Fibroblast of skin of right biceps (primary cell): ENCODE data around the gene CA10.
A peak's percentile ranks its signal among the peaks of the same experiment; 100 is the strongest.

ENCODE experiments used
- DNase-seq: peaks from one replicate; pipeline ENCODE4 v3.0.0-alpha.2; 2013

Gene CA10

DNA sequence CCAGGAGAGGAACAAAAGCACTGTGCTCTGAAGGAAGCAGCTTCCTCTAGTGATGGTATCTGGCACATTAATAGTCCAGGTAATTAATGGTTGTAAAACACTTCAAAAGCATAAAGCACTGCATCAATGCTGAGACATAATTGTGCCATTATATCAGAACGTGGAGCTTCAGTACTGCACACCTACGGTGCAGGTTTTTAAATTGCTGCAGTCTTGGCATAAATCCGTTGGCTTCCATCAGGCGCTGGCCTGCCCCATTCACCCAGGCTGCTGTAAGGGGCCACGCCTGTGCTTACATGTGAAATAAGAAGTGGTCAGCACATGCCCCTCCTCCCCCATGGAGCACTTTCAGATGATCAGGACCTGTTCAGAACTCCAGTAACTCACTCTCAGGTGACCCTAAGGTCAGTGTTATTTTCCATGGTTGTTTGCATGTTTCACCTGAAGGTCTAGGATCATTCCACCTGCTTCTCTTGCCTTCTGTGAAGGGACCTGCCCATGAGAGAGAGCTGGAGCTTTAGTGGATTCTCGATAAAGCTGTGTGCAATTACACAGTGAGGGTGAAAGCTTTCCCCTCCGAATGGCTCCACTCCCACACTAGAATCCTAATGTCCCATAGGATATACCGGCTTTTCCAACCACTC is 345.3 kb downstream of the CA10 start:
- DNase-seq = no peak

DNA sequence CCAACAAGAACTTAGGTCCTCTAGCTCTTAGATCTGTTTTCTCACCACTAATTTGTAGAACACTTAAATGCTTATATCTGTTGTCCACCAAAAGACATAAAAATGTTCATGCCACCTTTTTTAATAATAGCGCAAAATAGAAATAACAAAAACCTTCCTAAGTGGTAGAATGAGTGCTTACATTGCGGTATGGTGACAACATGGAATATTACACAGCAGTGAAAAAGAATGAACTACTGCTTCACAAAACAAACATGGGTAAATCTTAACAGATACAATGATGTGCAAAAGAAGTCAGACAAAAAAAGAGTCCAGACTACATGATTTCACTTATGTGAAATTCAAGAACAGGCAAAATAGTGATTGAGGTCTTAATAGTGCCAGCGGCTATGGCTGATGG is 351.1 kb downstream of the CA10 start:
- DNase-seq = no peak

DNA sequence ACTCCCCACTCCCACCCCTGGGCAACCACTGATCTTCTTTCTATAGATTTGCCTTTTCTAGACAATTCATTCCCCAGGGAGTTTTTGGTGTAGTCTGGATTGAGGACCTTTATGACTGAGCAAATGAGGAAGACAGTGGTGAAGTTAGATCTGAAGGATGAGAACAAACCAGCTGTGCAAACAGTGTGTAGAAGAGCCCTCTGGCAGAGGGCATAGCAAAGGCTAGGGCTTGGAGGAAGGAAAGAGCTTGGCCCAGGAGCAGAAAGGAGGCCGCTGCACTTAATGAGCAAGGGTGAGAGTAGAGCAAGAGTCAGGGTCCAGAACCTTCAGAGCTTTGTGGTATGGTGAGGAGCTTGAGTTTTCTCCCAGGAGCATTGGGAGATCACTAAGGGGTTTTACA is 352.7 kb downstream of the CA10 start:
- DNase-seq = no peak

DNA sequence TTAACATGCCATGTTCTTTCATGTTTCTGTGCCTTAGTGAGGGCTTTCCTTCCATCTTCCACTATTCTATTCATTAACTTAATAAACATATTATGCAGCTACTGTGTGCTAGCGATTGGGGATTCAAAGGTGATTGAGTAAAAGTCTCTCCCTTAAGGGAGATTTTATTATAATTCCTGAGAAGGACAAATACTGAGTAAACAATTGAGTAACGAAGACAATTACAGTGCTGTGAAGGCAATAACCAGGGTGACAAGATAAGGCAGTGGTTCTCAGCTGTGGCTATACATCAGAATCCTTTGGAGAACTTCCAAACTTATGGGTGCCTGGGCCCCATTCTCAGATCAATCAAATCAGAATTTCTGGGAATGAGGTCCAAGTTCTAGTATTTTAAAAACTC is 353.3 kb downstream of the CA10 start:
- DNase-seq = no peak

DNA sequence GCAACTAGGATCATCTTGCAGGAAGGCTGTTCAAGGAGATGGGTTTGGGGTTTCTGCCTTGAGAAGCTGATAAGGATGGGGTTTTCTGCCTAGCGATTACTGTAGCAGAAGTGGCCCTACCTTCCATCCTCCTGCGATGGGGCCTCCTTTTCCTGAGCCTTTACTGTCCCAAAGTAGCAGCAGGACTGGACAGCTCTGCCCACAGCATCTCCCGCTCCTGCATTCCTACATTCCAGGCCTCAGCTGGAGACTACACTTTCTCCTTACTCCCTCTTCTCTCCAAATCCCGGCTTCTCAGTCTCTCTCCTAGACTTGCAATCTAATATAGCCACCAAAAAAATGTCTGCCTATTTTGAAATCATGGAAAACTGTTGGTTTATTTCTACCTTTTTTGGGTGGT is 355.4 kb downstream of the CA10 start:
- no peak for DNase-seq

DNA sequence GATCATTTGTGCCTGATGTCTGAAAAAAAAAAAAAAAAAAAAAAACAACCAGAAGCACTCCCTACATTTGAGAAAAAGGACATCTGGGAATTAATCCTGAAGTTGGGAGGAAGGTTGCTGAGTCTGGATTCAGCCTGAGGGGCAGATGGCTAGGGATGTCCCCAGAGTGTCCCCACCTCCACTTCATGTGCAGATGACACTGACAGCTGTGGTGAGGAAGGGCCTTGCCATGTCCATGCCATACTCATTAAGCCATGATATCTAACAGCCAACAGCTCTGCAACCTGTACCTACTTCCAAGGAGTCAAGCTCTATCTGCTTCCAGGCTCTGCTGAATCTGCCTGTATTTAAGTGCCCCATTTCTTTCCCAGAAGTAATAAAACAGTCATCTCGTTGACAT is 356.0 kb downstream of the CA10 start:
- no peak for DNase-seq

DNA sequence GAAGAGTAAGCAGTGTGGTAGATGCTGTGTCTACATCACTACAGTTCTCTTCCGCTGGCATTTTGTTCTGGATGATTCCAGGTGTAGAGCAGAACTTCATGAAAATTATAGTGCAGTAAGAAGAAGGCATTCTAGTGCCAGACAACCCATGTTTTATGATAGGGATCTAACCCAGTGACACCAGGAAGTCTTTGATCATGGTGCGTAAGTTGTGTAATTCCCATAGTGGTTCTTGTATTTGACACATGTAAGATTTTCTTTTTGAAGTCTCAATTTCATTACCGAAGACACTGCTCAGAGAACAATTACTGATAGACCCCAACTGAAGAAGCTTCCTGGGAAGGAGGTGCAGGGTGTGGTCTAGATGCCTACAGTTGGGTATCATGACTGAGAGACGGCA is 356.9 kb downstream of the CA10 start:
- DNase-seq = no peak

DNA sequence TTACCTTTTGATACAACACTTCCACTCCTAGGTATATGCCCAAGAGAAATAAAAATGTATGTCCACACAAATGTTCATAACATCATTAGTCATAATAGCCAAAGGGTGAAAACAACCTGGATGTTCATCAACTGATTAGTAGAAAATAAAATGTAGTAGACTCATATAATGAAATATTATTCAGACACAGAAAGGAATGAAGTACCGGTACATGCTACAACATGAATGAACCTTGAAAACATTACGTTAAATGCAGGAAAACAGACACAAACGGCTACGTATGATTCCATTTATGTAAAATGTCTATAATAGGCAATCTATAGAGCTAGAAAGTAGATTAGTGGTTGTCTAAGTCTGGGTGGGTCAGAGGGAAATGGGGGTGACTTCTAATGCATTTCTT is 358.5 kb downstream of the CA10 start:
- DNase-seq = no peak

DNA sequence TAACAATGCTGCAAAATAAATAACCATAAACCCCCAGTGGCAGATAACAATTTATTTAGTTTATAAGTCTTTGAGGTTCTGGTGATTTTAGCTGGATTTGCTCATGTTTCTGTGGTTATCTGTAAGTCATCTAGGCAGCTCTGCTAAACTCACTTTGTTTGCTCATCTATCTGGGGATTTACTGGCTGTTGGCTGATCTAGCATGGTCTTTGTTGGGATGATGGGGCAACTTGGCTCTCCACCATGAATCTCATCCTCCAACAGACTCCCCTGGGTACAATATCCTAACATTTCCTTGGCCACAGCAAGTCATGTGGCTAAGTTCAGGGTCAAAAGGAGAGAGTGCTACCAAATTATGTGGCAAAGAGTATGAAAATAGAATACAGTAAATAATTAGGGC is 359.3 kb downstream of the CA10 start:
- DNase-seq = no peak

DNA sequence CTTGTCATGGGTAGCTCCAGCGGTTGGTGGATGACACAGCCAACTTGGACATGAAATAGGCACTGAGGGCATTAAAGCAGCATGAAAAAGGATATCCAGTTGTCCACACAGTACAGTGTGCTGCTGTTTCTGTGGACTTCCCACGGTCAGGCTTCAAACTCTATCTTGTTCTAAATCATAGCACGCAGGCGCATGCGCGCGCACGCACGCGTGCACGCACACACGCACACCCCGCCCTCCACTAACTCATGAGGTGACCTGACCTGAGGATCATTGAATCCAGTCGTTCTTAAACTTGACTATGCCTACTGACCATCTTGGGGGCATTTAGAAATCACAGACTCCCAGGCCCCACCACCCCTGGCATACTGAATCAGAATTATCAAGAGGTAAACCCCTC is 361.4 kb downstream of the CA10 start:
- no peak for DNase-seq

DNA sequence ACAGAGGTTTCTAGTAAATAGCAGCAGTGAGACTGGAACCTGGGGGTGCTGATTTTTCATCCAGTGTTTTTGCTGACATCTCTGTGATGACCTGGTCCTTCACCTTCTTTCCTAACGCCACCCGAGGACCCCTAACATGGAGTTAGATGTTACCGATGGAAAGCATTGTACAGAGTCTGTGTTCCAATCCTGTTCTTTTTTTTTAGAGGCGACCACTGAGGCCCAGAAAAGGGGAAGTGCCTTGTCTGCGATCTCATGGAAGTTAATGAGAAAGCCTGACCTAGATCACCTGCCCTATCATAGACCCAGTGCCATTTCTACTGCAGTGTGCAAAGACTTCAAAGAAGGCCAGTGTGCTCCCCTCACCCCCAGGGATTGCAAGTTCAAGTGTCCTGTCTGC is 362.5 kb downstream of the CA10 start:
- DNase-seq = no peak

DNA sequence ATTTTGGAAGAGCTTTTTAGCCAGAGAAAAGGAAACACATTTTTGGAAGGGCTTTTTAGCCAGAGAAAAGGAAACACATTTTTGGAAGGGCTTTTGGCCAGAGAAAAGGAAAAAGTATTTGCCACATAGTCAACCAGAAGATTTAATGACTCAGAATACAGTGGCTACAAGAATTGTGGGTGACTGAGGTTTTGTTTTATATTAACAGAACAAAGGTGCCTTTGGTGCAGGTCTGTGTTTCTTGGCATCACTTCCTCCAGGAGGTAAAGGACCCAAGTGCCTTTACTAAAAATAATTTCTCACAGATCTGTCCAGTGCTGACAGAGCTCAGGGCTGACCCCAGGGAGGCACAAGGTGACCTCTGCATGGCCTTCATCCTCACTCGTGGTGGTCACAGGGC is 363.1 kb downstream of the CA10 start:
- DNase-seq = no peak

DNA sequence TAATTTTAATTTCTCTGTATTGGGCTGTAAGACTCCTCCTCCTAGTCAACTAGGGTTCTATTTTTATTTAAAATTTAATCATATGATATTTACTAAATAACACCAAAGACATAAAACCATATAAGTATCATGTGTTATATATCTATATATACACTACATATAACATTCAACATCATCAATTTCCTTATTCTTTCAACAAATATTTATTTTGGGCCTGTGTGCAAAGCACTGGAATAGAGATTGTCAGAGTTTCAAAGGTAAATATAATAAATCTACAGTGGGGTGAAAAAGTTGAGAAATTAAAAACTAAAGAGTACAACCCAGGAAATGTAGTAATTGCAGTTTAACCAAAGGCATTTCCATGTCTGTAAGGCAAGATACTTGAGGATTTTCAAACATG is 364.0 kb downstream of the CA10 start:
- DNase-seq = no peak

DNA sequence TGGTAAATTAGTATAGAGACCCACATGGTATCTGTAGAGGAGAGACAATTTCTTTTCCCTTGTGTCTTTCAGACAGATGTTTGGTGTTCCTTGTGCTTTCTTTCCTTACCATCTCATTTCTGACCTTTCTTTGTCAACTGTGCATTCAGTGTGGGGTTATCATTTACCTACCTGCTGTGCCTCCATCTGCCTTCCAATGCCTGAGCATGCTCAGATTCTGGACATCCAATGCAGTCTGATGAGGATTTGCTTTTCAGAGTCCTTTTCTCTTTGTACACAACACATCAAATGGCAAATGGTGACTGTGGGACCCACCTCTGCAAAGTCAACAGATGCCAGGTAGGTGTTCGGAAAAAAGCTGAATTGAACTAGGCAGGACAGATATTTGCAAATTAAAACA is 364.8 kb downstream of the CA10 start:
- DNase-seq = no peak

DNA sequence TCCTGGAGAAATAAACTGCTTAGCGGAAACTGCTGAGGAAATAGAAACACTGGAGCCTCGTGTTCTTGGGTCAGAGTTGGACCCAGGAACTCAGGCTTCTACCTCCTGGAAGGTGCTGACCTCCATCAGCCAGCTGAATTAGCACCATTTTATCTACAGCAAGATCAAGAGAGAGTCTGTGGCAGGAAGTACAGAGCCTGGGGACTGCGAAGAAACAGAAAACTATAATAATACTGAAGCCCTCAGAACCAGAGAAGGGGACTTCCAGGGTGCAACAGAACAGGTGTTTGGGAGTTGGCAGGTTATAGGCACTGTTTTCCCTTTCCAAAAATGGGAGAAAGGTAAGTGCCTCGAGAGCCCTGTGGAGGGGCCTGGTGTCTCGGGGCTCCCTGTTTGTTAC is 379.7 kb downstream of the CA10 start:
- DNase-seq = no peak

DNA sequence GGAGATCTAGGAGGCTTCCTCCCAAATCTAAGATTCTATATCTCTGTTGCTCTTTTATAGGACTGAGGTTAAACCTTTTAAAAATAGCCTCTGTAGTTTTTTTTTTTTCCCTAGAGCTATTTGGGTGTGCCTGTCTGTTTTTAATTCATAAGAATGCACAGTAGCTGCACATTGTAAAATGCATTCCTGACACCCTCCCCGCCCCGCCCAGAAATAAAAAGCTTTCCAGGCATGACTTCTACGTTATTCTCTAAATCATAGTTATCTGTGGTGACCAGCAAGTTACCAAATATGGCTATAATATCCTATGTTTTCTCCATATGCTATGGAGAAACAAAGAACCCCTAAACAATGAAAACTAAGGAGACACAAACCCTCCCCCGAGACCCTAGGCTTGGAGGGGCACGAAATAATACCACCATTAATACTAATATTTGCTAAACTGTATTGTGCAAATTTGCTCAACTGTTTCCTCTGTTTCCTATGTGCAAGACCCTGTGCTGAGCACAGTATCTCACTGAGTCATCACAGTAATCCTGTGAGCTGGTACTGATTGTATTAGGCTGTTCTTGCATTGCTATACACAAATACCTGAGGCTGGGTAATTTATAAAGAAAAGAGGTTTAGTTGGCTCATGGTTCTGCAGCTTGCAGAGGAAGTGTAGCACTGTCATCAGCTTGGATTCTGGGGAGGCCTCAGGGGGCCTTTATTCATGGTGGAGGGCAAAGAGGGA is 388.3 kb downstream of the CA10 start:
- DNase-seq = no peak

DNA sequence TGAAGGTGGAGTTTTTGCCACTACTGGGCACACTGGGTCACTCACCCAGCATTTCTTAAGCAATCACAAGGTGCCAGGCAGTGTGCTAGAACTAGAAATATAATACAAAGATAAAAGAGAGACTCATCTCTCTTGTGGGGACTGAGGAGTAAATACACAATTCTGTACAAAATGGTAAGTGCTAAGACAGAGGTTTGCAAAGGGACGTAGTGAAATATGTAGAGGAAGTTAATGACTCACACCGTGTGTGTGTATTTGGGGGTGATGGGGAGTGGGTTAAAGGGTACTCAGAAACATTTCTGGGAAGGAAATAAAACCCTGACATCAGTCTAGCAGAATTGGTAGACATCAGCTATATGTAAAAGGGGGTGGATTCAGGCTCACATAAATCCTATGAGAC is 389.3 kb downstream of the CA10 start:
- DNase-seq = no peak

DNA sequence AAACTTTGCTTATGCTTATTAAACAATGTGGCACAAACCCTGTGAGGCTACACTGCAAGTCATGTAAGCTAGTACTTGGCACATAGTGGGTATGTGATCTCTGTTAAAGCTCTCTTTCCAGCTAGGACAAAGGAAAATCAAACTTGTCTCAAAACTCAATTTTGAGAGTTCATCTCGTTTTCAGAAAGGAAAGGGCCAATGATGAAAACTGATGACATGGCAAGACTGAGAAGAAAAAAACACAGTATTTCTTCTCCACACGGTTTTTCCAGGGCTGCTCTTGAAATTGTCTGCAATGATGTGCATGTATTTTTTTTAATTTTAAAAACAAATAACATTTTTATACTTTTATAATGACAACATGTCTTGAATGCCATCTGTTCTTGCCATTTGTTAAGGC is 389.8 kb downstream of the CA10 start:
- DNase-seq = no peak

DNA sequence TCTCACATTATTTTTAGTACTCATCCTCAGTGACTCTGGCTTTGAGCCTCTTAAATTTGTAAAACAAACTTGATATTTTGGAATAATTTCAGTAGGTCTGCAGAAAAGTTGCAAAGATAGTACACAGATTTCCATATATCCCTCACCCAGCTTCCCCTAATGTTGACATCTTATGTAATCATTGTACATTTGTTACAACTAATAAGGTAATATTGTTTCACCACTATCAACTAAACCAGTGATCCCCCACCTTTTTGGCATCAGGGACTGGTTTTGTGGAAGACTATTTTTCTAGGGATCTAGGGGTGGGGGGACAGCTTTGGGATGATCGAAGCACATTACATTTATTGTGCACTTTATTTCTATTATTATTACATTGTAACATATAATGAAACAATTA is 391.2 kb downstream of the CA10 start:
- DNase-seq = no peak

DNA sequence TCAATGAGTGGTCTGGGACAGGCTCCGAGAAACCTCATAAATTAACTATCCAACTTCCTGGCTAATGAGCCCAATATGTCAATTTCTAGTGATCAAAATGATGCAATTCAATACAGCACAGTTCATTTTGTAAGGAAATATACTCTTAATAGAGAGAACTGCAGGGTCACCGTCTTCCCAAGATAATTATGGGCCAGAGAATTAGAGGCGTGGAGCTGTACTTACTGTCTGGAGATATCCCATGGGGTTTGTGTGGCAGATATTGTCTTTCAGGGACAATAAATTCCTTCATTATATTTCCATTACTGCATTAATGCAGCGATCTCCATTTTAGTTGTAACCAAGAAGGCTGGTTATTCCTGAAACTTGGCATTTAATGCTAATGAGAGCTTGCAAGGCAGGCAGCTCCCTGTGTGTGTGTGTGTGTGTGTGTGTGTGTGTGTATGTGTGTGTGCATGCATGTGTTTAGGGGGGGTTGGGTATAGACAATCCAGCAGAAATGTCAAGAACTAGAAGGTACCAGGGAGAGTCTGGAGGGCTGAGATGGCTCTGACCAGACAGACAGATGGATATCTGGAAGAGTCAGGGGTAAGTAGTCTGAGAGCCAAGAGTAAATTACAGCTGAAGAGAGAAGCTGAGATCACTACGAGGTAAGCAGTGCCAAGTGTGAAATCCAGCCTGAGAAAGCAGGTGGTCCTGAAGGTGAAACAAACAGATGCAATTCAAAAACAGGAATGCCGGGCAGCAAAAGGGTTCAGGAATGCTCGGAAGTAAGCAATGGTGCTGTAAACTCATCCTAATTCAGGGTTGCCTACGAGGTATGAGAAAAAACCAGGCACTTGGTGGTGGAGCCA is 393.0 kb downstream of the CA10 start:
- no peak for DNase-seq

DNA sequence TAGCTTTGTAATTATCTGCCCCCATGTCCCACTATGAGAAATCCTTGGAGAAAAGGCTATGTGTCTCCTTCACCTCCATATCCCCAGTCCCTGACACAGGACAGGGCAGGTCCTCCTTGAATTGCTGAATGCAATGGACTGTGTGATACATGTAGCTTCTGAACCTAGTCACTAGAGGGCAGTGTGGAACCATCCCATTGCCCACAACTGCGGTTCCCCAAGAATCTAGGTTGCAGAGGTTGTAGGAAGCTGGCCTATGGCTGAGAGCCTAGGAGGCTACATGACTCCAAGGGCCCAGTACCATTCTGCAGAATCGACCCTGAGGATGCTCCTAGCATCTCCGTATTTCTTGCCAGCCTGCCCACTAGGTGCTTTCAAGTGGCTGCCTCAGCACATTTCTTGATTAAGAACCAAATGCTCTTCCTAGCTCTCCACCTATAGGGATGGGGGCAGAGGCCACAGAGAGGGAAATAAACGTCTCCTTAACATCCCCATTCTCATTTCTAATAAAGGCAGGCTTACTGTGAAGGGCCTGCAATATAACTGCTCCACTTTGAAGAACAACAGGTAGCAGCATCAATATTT is 394.0 kb downstream of the CA10 start:
- DNase-seq = peak; percentile 53

DNA sequence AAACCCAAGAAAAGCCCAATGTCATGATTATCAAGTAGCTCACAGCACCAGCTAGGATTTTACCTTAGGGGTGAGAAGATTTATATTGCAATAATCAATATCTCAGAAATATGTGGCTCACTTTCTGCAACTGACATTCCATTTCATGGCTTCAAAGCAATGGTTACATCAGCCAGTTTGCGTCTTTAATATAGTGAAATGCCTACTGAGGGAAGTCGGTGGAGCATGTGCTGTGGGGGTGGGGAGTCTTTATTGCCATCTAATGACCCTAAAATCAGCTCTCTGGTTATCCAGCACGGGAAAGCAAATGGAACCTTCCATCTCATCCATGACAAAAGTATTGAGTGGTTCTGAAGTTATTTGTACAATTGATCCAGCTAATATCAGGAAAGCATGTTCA is 395.5 kb downstream of the CA10 start:
- no peak for DNase-seq

DNA sequence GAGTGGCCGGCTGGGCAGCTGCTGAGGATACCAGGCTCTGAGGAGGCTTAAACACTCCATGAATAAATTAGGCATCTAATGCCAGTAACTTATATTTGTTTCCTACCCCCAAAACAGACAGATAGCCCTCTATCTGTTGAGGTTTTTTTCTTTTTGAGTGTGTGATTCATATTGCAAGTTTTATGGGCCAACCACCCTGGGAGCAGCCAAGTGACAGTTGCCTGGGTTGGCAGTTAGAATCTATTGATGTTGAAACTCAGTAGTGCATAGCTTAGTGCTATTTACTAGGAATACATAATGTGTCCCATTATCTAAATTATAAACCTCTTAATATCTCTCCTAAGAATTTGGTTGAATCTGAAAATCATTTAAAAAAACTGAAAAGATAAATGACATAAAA is 397.4 kb downstream of the CA10 start:
- no peak for DNase-seq

DNA sequence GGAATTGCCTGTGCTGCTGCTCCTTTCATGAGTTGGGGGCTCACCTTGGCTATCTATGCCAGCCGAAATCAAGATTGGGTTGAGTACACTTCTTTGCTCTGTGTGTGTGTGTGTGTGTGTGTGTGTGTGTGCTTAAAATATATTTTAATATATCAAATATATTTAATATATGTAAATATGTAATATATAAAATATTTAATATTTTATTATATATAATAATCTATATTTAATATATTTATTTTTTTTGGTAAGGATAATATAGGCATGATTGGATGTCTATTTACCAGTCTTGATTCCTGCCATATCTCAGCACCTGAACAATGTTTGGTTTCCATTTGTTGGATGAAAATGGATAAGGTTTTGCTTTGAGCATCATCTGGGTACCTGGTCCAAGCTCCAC is 399.3 kb downstream of the CA10 start:
- no peak for DNase-seq
